CD4-positive, alpha-beta T cell treated with Interleukin-10 for 1 hour (primary cell): ENCODE measurements around the gene ASAH2B.
"Not testable (repeated sequence)": the region's sequence is repeated elsewhere in the genome, so short reads cannot be mapped to it uniquely, and the experiment has no call there.

Experiments
- DNase-seq: peaks from one replicate; pipeline ENCODE4 v3.0.0-alpha.2; 2020

The ASAH2B gene

GRCh38 chr10:50739618-50740292, at the start of gene ASAH2B:
TSS of gene ASAH2B (plus strand) at chr10:50739936. CDS start at chr10:50745131, 5,195 bp downstream.
- peak; percentile 74 for DNase-seq

GRCh38 chr10:50697819-50698218, 41.9 kb upstream of the ASAH2B start:
- DNase-seq, result not testable (repeated sequence)

GRCh38 chr10:50701947-50702346, 37.8 kb upstream of the ASAH2B start:
- DNase-seq, result not testable (repeated sequence)

- DNase-seq, result not testable (repeated sequence)
Observed at GRCh38 chr10:50702997-50703396, 36.7 kb upstream of the ASAH2B start.

- DNase-seq, result not testable (repeated sequence)
Observed at GRCh38 chr10:50704436-50705079, 35.2 kb upstream of the ASAH2B start.

- DNase-seq, result not testable (repeated sequence)
Observed at GRCh38 chr10:50706006-50706405, 33.7 kb upstream of the ASAH2B start.

GRCh38 chr10:50710241-50710640, 29.5 kb upstream of the ASAH2B start:
- DNase-seq, result not testable (repeated sequence)

GRCh38 chr10:50723812-50724211, 15.9 kb upstream of the ASAH2B start:
- not testable (repeated sequence) for DNase-seq

- DNase-seq, result not testable (repeated sequence)
Observed at GRCh38 chr10:50728112-50728511, 11.6 kb upstream of the ASAH2B start.

GRCh38 chr10:50738987-50739617, 634 bp upstream of the ASAH2B start:
- not testable (repeated sequence) for DNase-seq

- peak; percentile 25 for DNase-seq
Observed at GRCh38 chr10:50740293-50740648, 535 bp downstream of the ASAH2B start.

GRCh38 chr10:50742820-50743219, 3.1 kb downstream of the ASAH2B start:
- DNase-seq, result not testable (repeated sequence)

- not testable (repeated sequence) for DNase-seq
Observed at GRCh38 chr10:50766774-50767513, 27.2 kb downstream of the ASAH2B start.

GRCh38 chr10:50772042-50772441, 32.3 kb downstream of the ASAH2B start:
- DNase-seq, result not testable (repeated sequence)

- DNase-seq, result not testable (repeated sequence)
Observed at GRCh38 chr10:50774868-50775267, 35.1 kb downstream of the ASAH2B start.

- DNase-seq, result not testable (repeated sequence)
Observed at GRCh38 chr10:50780036-50780435, 40.3 kb downstream of the ASAH2B start.

GRCh38 chr10:50782017-50782416, 42.3 kb downstream of the ASAH2B start:
- not testable (repeated sequence) for DNase-seq

- DNase-seq, result not testable (repeated sequence)
Observed at GRCh38 chr10:50787962-50788361, 48.2 kb downstream of the ASAH2B start.

- DNase-seq, result no peak
Observed at GRCh38 chr10:50788951-50789945, 49.5 kb downstream of the ASAH2B start.

- no peak for DNase-seq
Observed at GRCh38 chr10:50794490-50794889, 54.8 kb downstream of the ASAH2B start.

GRCh38 chr10:50796693-50797092, 57.0 kb downstream of the ASAH2B start:
- no peak for DNase-seq

GRCh38 chr10:50798297-50798696, 58.6 kb downstream of the ASAH2B start:
- no peak for DNase-seq
